IMR-90 (cell line): ENCODE results near the gene NDUFS7. TPM values are rescaled to one million over a fixed set of nuclear protein-coding genes. Genes with fewer than 3 reads are reported as not detected.

Experiments
- ATAC-seq: fragments of 200-7000 bp; cut with Tn5 transposase; 2 replicates; pipeline ENCODE4 v1.9.1; 2020; ENCODE audit warnings: low read depth, mild to moderate bottlenecking, moderate library complexity
- BruUV-seq: library from RNA; stranded (reverse); fragments of 400-500 nt; replicated peaks from 2 replicates; lab custom pipeline; 2021; lab: Mats Ljungman, UMichigan
- CTCF ChIA-PET: fragments of 300-600 bp; formaldehyde crosslinking; extraction: SDS; loops from one replicate; lab custom pipeline; 2021; ENCODE audit warnings: antibody characterized with exemption; lab: Yijun Ruan, JAX
- POLR2A ChIA-PET: fragments of 300-600 bp; sonication (Branson Sonifier 250); formaldehyde crosslinking; loops from one replicate; lab custom pipeline; 2022; ENCODE audit warnings: antibody characterized with exemption; ENCODE audit not compliant: unreplicated experiment; lab: Charles Lee
- DNase-seq: peaks from one replicate; pipeline ENCODE4 v3.0.0; 2013
- H2AFZ ChIP-seq: replicated peaks from 2 replicates; pipeline ENCODE3; 2013; ENCODE audit warnings: low read length, mild to moderate bottlenecking; ENCODE audit not compliant: poor library complexity
- H2AK5ac ChIP-seq: 2 replicates; pipeline ENCODE4 v1.6.1; 2013; ENCODE audit warnings: low read depth, low read length, inconsistent platforms
- H2AK9ac ChIP-seq: replicated peaks from 2 replicates; pipeline ENCODE3; 2013; ENCODE audit warnings: mild to moderate bottlenecking, low read depth, low read length, moderate library complexity; ENCODE audit not compliant: poor library complexity
- H2BK120ac ChIP-seq: 2 replicates; pipeline ENCODE4 v1.6.1; 2013; ENCODE audit warnings: low read depth, low read length, inconsistent platforms
- H2BK15ac ChIP-seq: 3 replicates; pipeline ENCODE4 v1.6.1; 2013; ENCODE audit warnings: low read depth, low read length, inconsistent platforms
- H2BK20ac ChIP-seq: 2 replicates; pipeline ENCODE4 v1.6.1; 2013; ENCODE audit warnings: low read depth, mild to moderate bottlenecking, inconsistent platforms, low read length, moderate library complexity
- H2BK5ac ChIP-seq: 2 replicates; pipeline ENCODE4 v1.6.1; 2013; ENCODE audit warnings: mild to moderate bottlenecking, low read depth, low read length, inconsistent platforms; ENCODE audit not compliant: poor library complexity, severe bottlenecking
- H3K14ac ChIP-seq: replicated peaks from 2 replicates; pipeline ENCODE4 v1.6.1; 2013; ENCODE audit warnings: low read depth, low read length, inconsistent platforms
- H3K18ac ChIP-seq: 2 replicates; pipeline ENCODE4 v1.6.1; 2013; ENCODE audit warnings: low read depth, low read length, control low read depth
- H3K23ac ChIP-seq: 2 replicates; pipeline ENCODE4 v1.6.1; 2013; ENCODE audit warnings: low read depth, low read length, inconsistent platforms
- H3K27ac ChIP-seq: 2 replicates; pipeline ENCODE4 v1.5.1; 2013; ENCODE audit warnings: mild to moderate bottlenecking, control low read depth, low read length; ENCODE audit not compliant: insufficient read depth
- H3K27me3 ChIP-seq: 2 replicates; pipeline ENCODE4 v1.6.1; 2013; ENCODE audit warnings: low read length; ENCODE audit not compliant: control insufficient read depth, insufficient read depth
- H3K36me3 ChIP-seq: 2 replicates; pipeline ENCODE4 v1.6.1; 2013; ENCODE audit warnings: low read length, mixed read lengths; ENCODE audit not compliant: control insufficient read depth, insufficient read depth
- H3K4ac ChIP-seq: 2 replicates; pipeline ENCODE4 v1.6.1; 2013; ENCODE audit warnings: low read depth, low read length, inconsistent platforms
- H3K4me1 ChIP-seq: 2 replicates; pipeline ENCODE4 v1.6.1; 2013; ENCODE audit warnings: low read length, mixed read lengths; ENCODE audit not compliant: control insufficient read depth, insufficient read depth
- H3K4me2 ChIP-seq: 2 replicates; pipeline ENCODE4 v1.6.1; 2013; ENCODE audit warnings: low read depth, mild to moderate bottlenecking, control low read depth, low read length, moderate library complexity
- H3K4me3 ChIP-seq: 2 replicates; pipeline ENCODE4 v1.5.1; 2013; ENCODE audit warnings: low read depth, mild to moderate bottlenecking, control low read depth, low read length, moderate library complexity; ENCODE audit not compliant: insufficient read depth
- H3K56ac ChIP-seq: 2 replicates; pipeline ENCODE4 v1.6.1; 2013; ENCODE audit warnings: low read length, inconsistent platforms; ENCODE audit not compliant: insufficient read depth; ENCODE audit errors: extremely low read depth
- H3K79me1 ChIP-seq, 2 experiments: 2 replicates each; pipeline ENCODE4 v1.6.1; 2013; ENCODE audit warnings: low read length in 2 of 2, inconsistent platforms in 1 of 2, low read depth in 1 of 2
- H3K9ac ChIP-seq: 2 replicates; pipeline ENCODE4 v1.6.1; 2013; ENCODE audit warnings: low read depth, low read length, control low read depth
- H3K9me1 ChIP-seq: 2 replicates; pipeline ENCODE4 v1.6.1; 2013; ENCODE audit warnings: low read length, inconsistent platforms; ENCODE audit not compliant: insufficient read depth
- H3K9me3 ChIP-seq: 2 replicates; pipeline ENCODE4 v1.6.1; 2013; ENCODE audit warnings: low read length; ENCODE audit not compliant: control insufficient read depth, insufficient read depth
- H4K20me1 ChIP-seq: 2 replicates; pipeline ENCODE4 v1.6.1; 2013; ENCODE audit warnings: low read length, inconsistent platforms; ENCODE audit not compliant: insufficient read depth
- H4K5ac ChIP-seq: 2 replicates; pipeline ENCODE4 v1.6.1; 2013; ENCODE audit warnings: mild to moderate bottlenecking, low read depth, low read length, control low read depth
- H4K8ac ChIP-seq, 2 experiments: 2 replicates each; pipeline ENCODE4 v1.6.1; 2013; ENCODE audit warnings: low read depth in 2 of 2, low read length in 2 of 2, control low read depth in 1 of 2, inconsistent platforms in 1 of 2
- H4K91ac ChIP-seq: 2 replicates; pipeline ENCODE4 v1.6.1; 2013; ENCODE audit warnings: low read depth, low read length, inconsistent platforms; ENCODE audit not compliant: insufficient read depth
- BHLHE40 ChIP-seq: fragments of 150-350 bp; IDR thresholded peaks from 2 replicates; pipeline ENCODE4 v1.6.1; 2016; ENCODE audit warnings: mild to moderate bottlenecking, low read depth, low read length
- CEBPB ChIP-seq: IDR thresholded peaks from 2 replicates; pipeline ENCODE4 v1.6.1; 2012; ENCODE audit warnings: low read depth, low read length, improper control_type of control experiment
- CHD1 ChIP-seq: IDR thresholded peaks from 2 replicates; pipeline ENCODE4 v1.6.1; 2012; ENCODE audit warnings: low read depth, low read length, improper control_type of control experiment
- FOS ChIP-seq: fragments of 150-350 bp; IDR thresholded peaks from 2 replicates; pipeline ENCODE4 v1.6.1; 2016; ENCODE audit warnings: low read depth, low read length
- MAFK ChIP-seq: IDR thresholded peaks from 2 replicates; pipeline ENCODE4 v1.6.1; 2012; ENCODE audit warnings: low read depth, low read length, improper control_type of control experiment
- MAZ ChIP-seq: IDR thresholded peaks from 2 replicates; pipeline ENCODE4 v1.6.1; 2012; ENCODE audit warnings: low read depth, mild to moderate bottlenecking, low read length, improper control_type of control experiment, moderate library complexity, borderline replicate concordance
- MXI1 ChIP-seq: IDR thresholded peaks from 2 replicates; pipeline ENCODE4 v1.6.1; 2012; ENCODE audit warnings: low read depth, mild to moderate bottlenecking, low read length, moderate library complexity, borderline replicate concordance
- NFE2L2 ChIP-seq: fragments of 150-350 bp; IDR thresholded peaks from 2 replicates; pipeline ENCODE4 v1.6.1; 2016; ENCODE audit warnings: low read depth, mild to moderate bottlenecking, low read length
- POLR2A ChIP-seq: IDR thresholded peaks from 2 replicates; pipeline ENCODE4 v1.6.1; 2012; ENCODE audit warnings: mild to moderate bottlenecking, low read depth, low read length
- RAD21 ChIP-seq: IDR thresholded peaks from 2 replicates; pipeline ENCODE4 v1.6.1; 2012; ENCODE audit warnings: low read length, improper control_type of control experiment
- RCOR1 ChIP-seq: IDR thresholded peaks from 2 replicates; pipeline ENCODE4 v1.6.1; 2012; ENCODE audit warnings: mild to moderate bottlenecking, low read length, improper control_type of control experiment; ENCODE audit not compliant: insufficient replicate concordance
- RFX5 ChIP-seq: IDR thresholded peaks from 2 replicates; pipeline ENCODE4 v1.8.0; 2012; ENCODE audit warnings: low read depth, mild to moderate bottlenecking, low read length, moderate library complexity
- SMC3 ChIP-seq: fragments of 150-350 bp; IDR thresholded peaks from 2 replicates; pipeline ENCODE4 v1.6.1; 2016; ENCODE audit warnings: low read depth, mild to moderate bottlenecking, antibody characterized with exemption, low read length, moderate library complexity
- WGBS, 2 experiments: methylation state at CpG; one replicate each; pipeline versions ENCODE4 v1.1.5 to v1.1.7; 2013; ENCODE audit warnings: missing lambda C conversion rate in 2 of 2; ENCODE audit not compliant: insufficient read length in 1 of 2; ENCODE audit errors: extremely low coverage in 2 of 2; 5-methylcytosine and 5-hydroxymethylcytosine counted together
- dilution Hi-C: fragments of 300-500 bp; cut with HindIII; formaldehyde crosslinking; loops from one replicate; pipeline ENCODE4 v1.14.3; 2018; ENCODE audit warnings: low sequenced_read_pairs; ENCODE audit not compliant: unreplicated experiment
- in situ Hi-C: fragments of 300-500 bp; cut with MboI; formaldehyde crosslinking; loops from 3 replicates; pipeline ENCODE4 v1.14.3; 2019; ENCODE audit warnings: low sequenced_read_pairs, inconsistent platforms, mixed read lengths
- intact Hi-C: fragments of 100-400 bp; cut with micrococcal nuclease; formaldehyde crosslinking; loops from 2 replicates; pipeline ENCODE4 v1.10.0; 2022
- polyA plus RNA-seq, 3 experiments: library from polyadenylated mRNA; depleted of rRNA; stranded (reverse); fragments of >200 nt; gene quantifications; 2 replicates each; pipeline ENCODE4 v1.2.3, GENCODE V29; 2012; ENCODE audit warnings: low replicate concordance in 1 of 3
- total RNA-seq: library from RNA; depleted of rRNA; stranded (reverse); fragments of >200 nt; gene quantifications from 2 replicates; pipeline ENCODE4 v1.2.3, GENCODE V29; 2012
- TF ChIP-seq, protein P1 (sequence below): fragments of 150-350 bp; IDR thresholded peaks from 2 replicates; pipeline ENCODE4 v1.6.1; 2017; ENCODE audit warnings: mild to moderate bottlenecking, antibody characterized with exemption, low read length, low read depth
- TF ChIP-seq, protein P2 (sequence below): conservative IDR thresholded peaks from 2 replicates; pipeline ENCODE4 v1.5.1; 2012; ENCODE audit warnings: mild to moderate bottlenecking, low read depth, low read length, improper control_type of control experiment
- TF ChIP-seq, protein P3 (sequence below): fragments of 150-350 bp; IDR thresholded peaks from 2 replicates; pipeline ENCODE4 v1.6.1; 2016; ENCODE audit warnings: low read depth, mild to moderate bottlenecking, low read length, moderate library complexity, borderline replicate concordance

The NDUFS7 gene
- total and polyA plus RNA-seq, 2 of the 4 experiments (the other 2 are of a cell fraction), result 60.8 to 136 TPM

DNA sequence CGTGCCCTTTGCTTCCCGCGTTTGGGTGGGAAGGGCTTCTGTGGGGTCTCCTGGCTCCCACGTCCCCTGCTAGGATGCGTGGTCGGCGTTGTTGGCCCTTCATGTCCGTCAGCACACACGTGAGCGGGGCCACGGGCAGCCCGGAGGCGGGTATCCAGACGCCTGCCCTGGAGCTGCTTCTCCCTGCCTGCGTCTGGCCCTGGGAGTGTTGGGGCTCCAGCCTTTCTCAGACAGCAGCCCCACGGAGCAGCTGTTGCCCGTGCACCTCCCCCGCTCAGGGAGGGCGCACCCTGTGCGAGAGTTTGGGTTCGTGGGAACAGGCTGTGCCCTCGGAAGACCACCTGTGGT, 38.2 kb downstream of the NDUFS7 start:
- no peak overlapping the region for H2AFZ ChIP-seq

More for the DNA sequence above, 38.2 kb downstream of the NDUFS7 start:
- Histone ChIP-seq H2BK5ac (no peak overlapping the region), H4K8ac (no peak overlapping the region), H3K9me3 (no peaks in the 10 kb centered on the region), H2BK15ac (no peak overlapping the region), H3K9ac (no peak overlapping the region), H3K4ac (no peak overlapping the region), H3K56ac (no peak overlapping the region), H3K27me3 (no peaks in the 10 kb centered on the region), H3K36me3 (peaks cover 79% of the 10 kb centered on the region), H2AK9ac (no peak overlapping the region), H2BK20ac (no peak overlapping the region), H2BK120ac (no peak overlapping the region), H3K18ac (no peak overlapping the region), H3K4me3 (no peak overlapping the region), H4K91ac (no peak overlapping the region), H3K23ac (no peak overlapping the region), H4K20me1 (peaks cover 82% of the 10 kb centered on the region), H3K9me1 (peaks cover 10% of the 10 kb centered on the region; the same call in 1 of the 2 replicates), H3K14ac (no peak overlapping the region), H3K4me2 (no peak overlapping the region), H3K79me1 (peaks cover 26 to 82% of the 10 kb centered on the region in 2 experiments), H3K4me1 (peaks cover 4% of the 10 kb centered on the region; the same call in 1 of the 2 replicates), H3K27ac (no peak overlapping the region), H2AK5ac (no peak overlapping the region), H4K5ac (no peak overlapping the region)
- in situ Hi-C loops, result no loop called here
- no peak for ATAC-seq
- TF ChIP-seq, protein P1, sequence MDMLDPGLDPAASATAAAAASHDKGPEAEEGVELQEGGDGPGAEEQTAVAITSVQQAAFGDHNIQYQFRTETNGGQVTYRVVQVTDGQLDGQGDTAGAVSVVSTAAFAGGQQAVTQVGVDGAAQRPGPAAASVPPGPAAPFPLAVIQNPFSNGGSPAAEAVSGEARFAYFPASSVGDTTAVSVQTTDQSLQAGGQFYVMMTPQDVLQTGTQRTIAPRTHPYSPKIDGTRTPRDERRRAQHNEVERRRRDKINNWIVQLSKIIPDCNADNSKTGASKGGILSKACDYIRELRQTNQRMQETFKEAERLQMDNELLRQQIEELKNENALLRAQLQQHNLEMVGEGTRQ, result no peak
- no peak for TF ChIP-seq RCOR1
- no peak for TF ChIP-seq BHLHE40
- no peak for TF ChIP-seq RAD21
- TF ChIP-seq, protein P2, sequence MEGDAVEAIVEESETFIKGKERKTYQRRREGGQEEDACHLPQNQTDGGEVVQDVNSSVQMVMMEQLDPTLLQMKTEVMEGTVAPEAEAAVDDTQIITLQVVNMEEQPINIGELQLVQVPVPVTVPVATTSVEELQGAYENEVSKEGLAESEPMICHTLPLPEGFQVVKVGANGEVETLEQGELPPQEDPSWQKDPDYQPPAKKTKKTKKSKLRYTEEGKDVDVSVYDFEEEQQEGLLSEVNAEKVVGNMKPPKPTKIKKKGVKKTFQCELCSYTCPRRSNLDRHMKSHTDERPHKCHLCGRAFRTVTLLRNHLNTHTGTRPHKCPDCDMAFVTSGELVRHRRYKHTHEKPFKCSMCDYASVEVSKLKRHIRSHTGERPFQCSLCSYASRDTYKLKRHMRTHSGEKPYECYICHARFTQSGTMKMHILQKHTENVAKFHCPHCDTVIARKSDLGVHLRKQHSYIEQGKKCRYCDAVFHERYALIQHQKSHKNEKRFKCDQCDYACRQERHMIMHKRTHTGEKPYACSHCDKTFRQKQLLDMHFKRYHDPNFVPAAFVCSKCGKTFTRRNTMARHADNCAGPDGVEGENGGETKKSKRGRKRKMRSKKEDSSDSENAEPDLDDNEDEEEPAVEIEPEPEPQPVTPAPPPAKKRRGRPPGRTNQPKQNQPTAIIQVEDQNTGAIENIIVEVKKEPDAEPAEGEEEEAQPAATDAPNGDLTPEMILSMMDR, result no peak
- no peak for TF ChIP-seq RFX5
- no peak for TF ChIP-seq CEBPB
- no peak for TF ChIP-seq MXI1
- no peak for TF ChIP-seq SMC3
- TF ChIP-seq MAZ, result no peak
- no peak for TF ChIP-seq FOS
- no peak for TF ChIP-seq NFE2L2
- TF ChIP-seq, protein P3, sequence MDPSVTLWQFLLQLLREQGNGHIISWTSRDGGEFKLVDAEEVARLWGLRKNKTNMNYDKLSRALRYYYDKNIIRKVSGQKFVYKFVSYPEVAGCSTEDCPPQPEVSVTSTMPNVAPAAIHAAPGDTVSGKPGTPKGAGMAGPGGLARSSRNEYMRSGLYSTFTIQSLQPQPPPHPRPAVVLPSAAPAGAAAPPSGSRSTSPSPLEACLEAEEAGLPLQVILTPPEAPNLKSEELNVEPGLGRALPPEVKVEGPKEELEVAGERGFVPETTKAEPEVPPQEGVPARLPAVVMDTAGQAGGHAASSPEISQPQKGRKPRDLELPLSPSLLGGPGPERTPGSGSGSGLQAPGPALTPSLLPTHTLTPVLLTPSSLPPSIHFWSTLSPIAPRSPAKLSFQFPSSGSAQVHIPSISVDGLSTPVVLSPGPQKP, result no peak
- no peak for TF ChIP-seq CHD1
- TF ChIP-seq MAFK, result no peak
- no peak for TF ChIP-seq POLR2A
- ChIA-PET CTCF (no interaction called here), POLR2A (no interaction called here)
- no TSS peak for BruUV-seq
- 81% methylated on average over 13 of the region's 22 CpGs; no CpG with 5 or more reads in 1 of the 2 experiments for WGBS, 2 experiments
- no peak for DNase-seq
- dilution Hi-C loops, result no loop called here
- intact Hi-C loops, result no loop called here
